ENCODE results near the gene EPN1.

The EPN1 gene

GRCh38 chr19:55660991-55661390 lies 14.0 kb upstream of the EPN1 start:
- no peak for DNase-seq (ENCODE audit: low read depth)

- no peak for DNase-seq (ENCODE audit: low read depth)
Observed at GRCh38 chr19:55661826-55662225, 13.2 kb upstream of the EPN1 start.

- no peak for DNase-seq (ENCODE audit: low read depth)
Observed at GRCh38 chr19:55663846-55664536, 11.0 kb upstream of the EPN1 start.

GRCh38 chr19:55666343-55667005 lies 8.6 kb upstream of the EPN1 start:
- no peak for DNase-seq (ENCODE audit: low read depth)

- DNase-seq (ENCODE audit: low read depth) = no peak
Observed at GRCh38 chr19:55667006-55667381, 8.0 kb upstream of the EPN1 start.

- no peak for DNase-seq (ENCODE audit: low read depth)
Observed at GRCh38 chr19:55667511-55667910, 7.5 kb upstream of the EPN1 start.

- no peak for DNase-seq (ENCODE audit: low read depth)
Observed at GRCh38 chr19:55667958-55668357, 7.1 kb upstream of the EPN1 start.

- DNase-seq (ENCODE audit: low read depth) = no peak
Observed at GRCh38 chr19:55668603-55669348, 6.2 kb upstream of the EPN1 start.

GRCh38 chr19:55669418-55670279 lies 5.4 kb upstream of the EPN1 start:
- no peak for DNase-seq (ENCODE audit: low read depth)

GRCh38 chr19:55670280-55671053 lies 4.6 kb upstream of the EPN1 start:
- DNase-seq (ENCODE audit: low read depth) = no peak

- DNase-seq (ENCODE audit: low read depth) = no peak
Observed at GRCh38 chr19:55671054-55671378, 4.0 kb upstream of the EPN1 start.

- DNase-seq (ENCODE audit: low read depth) = no peak
Observed at GRCh38 chr19:55672418-55672817, 2.6 kb upstream of the EPN1 start.

GRCh38 chr19:55673465-55673864 lies 1.6 kb upstream of the EPN1 start:
- no peak for DNase-seq (ENCODE audit: low read depth)

- DNase-seq (ENCODE audit: low read depth) = no peak
Observed at GRCh38 chr19:55673889-55674288, 1.1 kb upstream of the EPN1 start.

GRCh38 chr19:55674459-55674840 lies 576 bp upstream of the EPN1 start:
- no peak for DNase-seq (ENCODE audit: low read depth)

- DNase-seq (ENCODE audit: low read depth) = no peak
Observed at GRCh38 chr19:55675661-55676354, 782 bp downstream of the EPN1 start.

- DNase-seq (ENCODE audit: low read depth) = no peak
Observed at GRCh38 chr19:55676383-55676782, 1.4 kb downstream of the EPN1 start.

- no peak for DNase-seq (ENCODE audit: low read depth)
Observed at GRCh38 chr19:55676889-55677505, 2.0 kb downstream of the EPN1 start.

GRCh38 chr19:55677572-55678028 lies 2.6 kb downstream of the EPN1 start:
- no peak for DNase-seq (ENCODE audit: low read depth)

- no peak for DNase-seq (ENCODE audit: low read depth)
Observed at GRCh38 chr19:55678121-55678671, 3.2 kb downstream of the EPN1 start.
